Nephron progenitor cell (in vitro differentiated cells): ENCODE results near the gene GLCCI1.

ENCODE experiments used
- DNase-seq: peaks from one replicate; pipeline ENCODE4 v3.0.0; 2021
- H3K27ac Mint-ChIP-seq: 2 replicates; pipeline ENCODE4 v1.8.0; 2021; ENCODE audit warnings: mild to moderate bottlenecking, moderate library complexity, mixed read lengths
- H3K27me3 Mint-ChIP-seq: 2 replicates; pipeline ENCODE4 v1.8.0; 2021; ENCODE audit warnings: mild to moderate bottlenecking, low read depth, mixed read lengths; ENCODE audit not compliant: poor library complexity
- H3K36me3 Mint-ChIP-seq: 2 replicates; pipeline ENCODE4 v1.8.0; 2021; ENCODE audit warnings: low read depth, mixed read lengths
- H3K4me1 Mint-ChIP-seq: 2 replicates; pipeline ENCODE4 v1.8.0; 2021; ENCODE audit warnings: mixed read lengths
- H3K4me3 Mint-ChIP-seq: 2 replicates; pipeline ENCODE4 v1.8.0; 2021; ENCODE audit warnings: mild to moderate bottlenecking, moderate library complexity, mixed read lengths
- H3K9me3 Mint-ChIP-seq: 2 replicates; pipeline ENCODE4 v1.8.0; 2021; ENCODE audit warnings: mild to moderate bottlenecking, moderate library complexity, mixed read lengths
- TF ChIP-seq, protein P1 (sequence below): fragments of 200-600 bp; sonication (generic); IDR thresholded peaks from 2 replicates; pipeline ENCODE4 v1.5.0; 2021; ENCODE audit warnings: antibody characterized with exemption

Gene GLCCI1

GRCh38 chr7:7922684-7923385 is 45.8 kb upstream of the GLCCI1 start:
- Mint-ChIP-seq H3K27me3 (no peaks in the 10 kb centered on the region), H3K9me3 (no peaks in the 10 kb centered on the region), H3K36me3 (no peaks in the 10 kb centered on the region), H3K4me1 (peaks cover 10% of the 10 kb centered on the region), H3K27ac (no peak overlapping the region), H3K4me3 (no peak overlapping the region)
- TF ChIP-seq, protein P1, sequence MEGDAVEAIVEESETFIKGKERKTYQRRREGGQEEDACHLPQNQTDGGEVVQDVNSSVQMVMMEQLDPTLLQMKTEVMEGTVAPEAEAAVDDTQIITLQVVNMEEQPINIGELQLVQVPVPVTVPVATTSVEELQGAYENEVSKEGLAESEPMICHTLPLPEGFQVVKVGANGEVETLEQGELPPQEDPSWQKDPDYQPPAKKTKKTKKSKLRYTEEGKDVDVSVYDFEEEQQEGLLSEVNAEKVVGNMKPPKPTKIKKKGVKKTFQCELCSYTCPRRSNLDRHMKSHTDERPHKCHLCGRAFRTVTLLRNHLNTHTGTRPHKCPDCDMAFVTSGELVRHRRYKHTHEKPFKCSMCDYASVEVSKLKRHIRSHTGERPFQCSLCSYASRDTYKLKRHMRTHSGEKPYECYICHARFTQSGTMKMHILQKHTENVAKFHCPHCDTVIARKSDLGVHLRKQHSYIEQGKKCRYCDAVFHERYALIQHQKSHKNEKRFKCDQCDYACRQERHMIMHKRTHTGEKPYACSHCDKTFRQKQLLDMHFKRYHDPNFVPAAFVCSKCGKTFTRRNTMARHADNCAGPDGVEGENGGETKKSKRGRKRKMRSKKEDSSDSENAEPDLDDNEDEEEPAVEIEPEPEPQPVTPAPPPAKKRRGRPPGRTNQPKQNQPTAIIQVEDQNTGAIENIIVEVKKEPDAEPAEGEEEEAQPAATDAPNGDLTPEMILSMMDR, result no peak
- no peak for DNase-seq

- Mint-ChIP-seq H3K9me3 (no peaks in the 10 kb centered on the region), H3K36me3 (no peaks in the 10 kb centered on the region), H3K4me1 (peaks cover 10% of the 10 kb centered on the region), H3K27ac (no peak overlapping the region), H3K27me3 (no peaks in the 10 kb centered on the region), H3K4me3 (no peak overlapping the region)
- TF ChIP-seq, protein P1, result no peak
- DNase-seq, result no peak
These were observed 44.8 kb upstream of the GLCCI1 start for GRCh38 chr7:7923818-7924217.

- Mint-ChIP-seq H3K27ac (no peak overlapping the region), H3K9me3 (no peaks in the 10 kb centered on the region), H3K4me3 (no peak overlapping the region), H3K27me3 (no peaks in the 10 kb centered on the region), H3K4me1 (peaks cover 10% of the 10 kb centered on the region), H3K36me3 (no peaks in the 10 kb centered on the region)
- DNase-seq, result no peak
- TF ChIP-seq, protein P1, result no peak
These were observed 44.3 kb upstream of the GLCCI1 start for GRCh38 chr7:7924303-7924702.

DNA sequence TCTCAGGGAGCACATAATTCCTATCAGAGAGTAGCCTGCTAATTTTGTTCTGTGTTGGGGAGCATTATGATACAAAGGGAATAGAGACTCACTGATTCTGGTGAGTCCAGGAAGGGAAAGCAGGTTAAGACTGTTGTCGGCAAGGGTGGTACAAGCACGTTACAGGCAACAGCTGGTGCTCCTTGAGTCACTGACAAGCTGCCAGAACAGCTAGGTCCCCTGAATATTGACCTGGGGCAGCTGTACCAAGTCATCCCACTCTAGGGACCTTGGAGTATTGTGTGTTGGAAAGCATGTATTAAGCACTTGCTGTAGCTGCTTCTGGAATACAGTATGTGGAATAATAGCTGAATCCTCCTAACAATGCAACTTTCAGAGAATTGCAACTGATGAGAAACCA is 37.0 kb upstream of the GLCCI1 start:
- Mint-ChIP-seq H3K9me3 (no peaks in the 10 kb centered on the region), H3K36me3 (no peaks in the 10 kb centered on the region), H3K4me1 (no peaks in the 10 kb centered on the region), H3K27ac (no peak overlapping the region), H3K4me3 (no peak overlapping the region), H3K27me3 (no peaks in the 10 kb centered on the region)
- TF ChIP-seq, protein P1, result no peak
- no peak for DNase-seq

GRCh38 chr7:7932553-7932952 is 36.0 kb upstream of the GLCCI1 start:
- Mint-ChIP-seq H3K4me3 (no peak overlapping the region), H3K9me3 (no peaks in the 10 kb centered on the region), H3K4me1 (no peaks in the 10 kb centered on the region), H3K27ac (no peak overlapping the region), H3K27me3 (no peaks in the 10 kb centered on the region), H3K36me3 (no peaks in the 10 kb centered on the region)
- TF ChIP-seq, protein P1, result no peak
- DNase-seq, result no peak

GRCh38 chr7:7933915-7934526 is 34.6 kb upstream of the GLCCI1 start:
- TF ChIP-seq, protein P1, result no peak
- H3K4me3 Mint-ChIP-seq, result no peak overlapping the region
- no peaks in the 10 kb centered on the region for H3K4me1 Mint-ChIP-seq
- H3K27ac Mint-ChIP-seq, result no peak overlapping the region
- no peak for DNase-seq
- no peaks in the 10 kb centered on the region for H3K27me3 Mint-ChIP-seq
- no peaks in the 10 kb centered on the region for H3K9me3 Mint-ChIP-seq
- no peaks in the 10 kb centered on the region for H3K36me3 Mint-ChIP-seq
